GM18868 (cell line): ENCODE measurements around the gene CLCN3.
"Not testable (repeated sequence)": the region's sequence is repeated elsewhere in the genome, so short reads cannot be mapped to it uniquely, and the experiment has no call there.

ENCODE experiments used
- ATAC-seq: cut with Tn5 transposase; IDR thresholded peaks from one replicate; pipeline ENCODE4 v1.9.1; 2021; ENCODE audit warnings: mild to moderate bottlenecking, moderate library complexity; ENCODE audit not compliant: unreplicated experiment

The CLCN3 gene

GRCh38 chr4:169690787-169691186 is 70.4 kb downstream of the CLCN3 start:
- no peak for ATAC-seq

- ATAC-seq, result no peak
Observed at GRCh38 chr4:169698331-169698730, 78.0 kb downstream of the CLCN3 start.

- no peak for ATAC-seq
Observed at GRCh38 chr4:169707958-169708643, 87.7 kb downstream of the CLCN3 start.

- ATAC-seq, result no peak
Observed at GRCh38 chr4:169715826-169716225, 95.4 kb downstream of the CLCN3 start.

GRCh38 chr4:169716677-169717076 is 96.3 kb downstream of the CLCN3 start:
- ATAC-seq, result no peak

- no peak for ATAC-seq
Observed at GRCh38 chr4:169720529-169720928, 100.2 kb downstream of the CLCN3 start.

GRCh38 chr4:169723207-169723965 is 103.0 kb downstream of the CLCN3 start:
- no peak for ATAC-seq

GRCh38 chr4:169724260-169724659 is 103.9 kb downstream of the CLCN3 start:
- ATAC-seq, result no peak

GRCh38 chr4:169727616-169728015 is 107.2 kb downstream of the CLCN3 start:
- no peak for ATAC-seq

- ATAC-seq, result no peak
Observed at GRCh38 chr4:169730564-169730963, 110.2 kb downstream of the CLCN3 start.

- ATAC-seq, result not testable (repeated sequence)
Observed at GRCh38 chr4:169738604-169739003, 118.2 kb downstream of the CLCN3 start.

GRCh38 chr4:169741569-169741968 is 121.2 kb downstream of the CLCN3 start:
- ATAC-seq, result no peak

- ATAC-seq, result no peak
Observed at GRCh38 chr4:169744601-169745000, 124.2 kb downstream of the CLCN3 start.

- ATAC-seq, result no peak
Observed at GRCh38 chr4:169745291-169745690, 124.9 kb downstream of the CLCN3 start.

- peak; percentile 18 for ATAC-seq
Observed at GRCh38 chr4:169756971-169757574, 136.7 kb downstream of the CLCN3 start.

GRCh38 chr4:169757575-169758184 is 137.3 kb downstream of the CLCN3 start, which contains the start of gene HPF1:
HPF1 (minus strand) TSS chr4:169757944; CDS start chr4:169757877, 67 bp downstream.
- peak; percentile 95 for ATAC-seq

- no peak for ATAC-seq
Observed at GRCh38 chr4:169758401-169758962, 138.1 kb downstream of the CLCN3 start.

- no peak for ATAC-seq
Observed at GRCh38 chr4:169761846-169762245, 141.5 kb downstream of the CLCN3 start.

- ATAC-seq, result no peak
Observed at GRCh38 chr4:169765835-169766234, 145.5 kb downstream of the CLCN3 start.

- ATAC-seq, result no peak
Observed at GRCh38 chr4:169766741-169767140, 146.4 kb downstream of the CLCN3 start.

- no peak for ATAC-seq
Observed at GRCh38 chr4:169768385-169768784, 148.0 kb downstream of the CLCN3 start.
